ENCODE data around the gene KCNH8. TPM values are rescaled to one million over a fixed set of nuclear protein-coding genes. Genes with fewer than 3 reads are reported as not detected.

KCNH8 gene
- total RNA-seq, 2 experiments from 2014 or later: 0.44 to 0.59 TPM

- no TSS peak for BruUV-seq (replicated peaks)
These were observed 122.2 kb downstream of the KCNH8 start for GRCh38 chr3:19270481-19270880.

GRCh38 chr3:19272296-19272695 is 124.0 kb downstream of the KCNH8 start:
- BruUV-seq (replicated peaks): no TSS peak
- no peak overlapping the region for H3K4me3 ChIP-seq (ENCODE audit: low read depth, low read length, poor library complexity, severe bottlenecking)
- no peak overlapping the region for H3K4me2 ChIP-seq (ENCODE audit: low read length)
- intact Hi-C loops (cut with micrococcal nuclease; ENCODE audit: unreplicated experiment): no loop called here
- H3K79me2 ChIP-seq (ENCODE audit: insufficient read depth, low read depth, low read length): no peaks in the 10 kb centered on the region
- POLR2A ChIA-PET: no interaction called here
- no peaks in the 10 kb centered on the region for H3K4me1 ChIP-seq (ENCODE audit: insufficient read depth, low read length, poor library complexity, severe bottlenecking)
- H3K36me3 ChIP-seq (ENCODE audit: insufficient read depth, low read length): no peaks in the 10 kb centered on the region
- no peaks in the 10 kb centered on the region for H3K9me3 ChIP-seq (ENCODE audit: low read length)
- H2AFZ ChIP-seq (ENCODE audit: low read length): no peak overlapping the region
- H3K27ac ChIP-seq (ENCODE audit: low read depth, low read length, poor library complexity, severe bottlenecking): no peak overlapping the region
- H3K9me2 ChIP-seq (ENCODE audit: insufficient read depth, low read length): 0 out of 2 replicates have a peak, but pooled peaks cover 5% of the 10 kb centered on the region
- H4K20me1 ChIP-seq (ENCODE audit: insufficient read depth, low read length): no peaks in the 10 kb centered on the region
- TF ChIP-seq EZH2phosphoT487 (IDR thresholded peaks at IDR 0.05; ENCODE audit: borderline replicate concordance, low read depth, low read length) (no peak), CTCF (conservative IDR thresholded peaks at IDR 0.05; ENCODE audit: low read length) (no peak)
- CTCF ChIA-PET (ENCODE audit: unreplicated experiment): no interaction called here
- peak; percentile 7 for DNase-seq (ENCODE audit: low spot score)

More at GRCh38 chr3:19270481-19270880, 122.2 kb downstream of the KCNH8 start:
- no peak overlapping the region for H3K4me3 ChIP-seq (ENCODE audit: low read depth, low read length, poor library complexity, severe bottlenecking)
- no peaks in the 10 kb centered on the region for H3K79me2 ChIP-seq (ENCODE audit: insufficient read depth, low read depth, low read length)
- no peak overlapping the region for H2AFZ ChIP-seq (ENCODE audit: low read length)
- H3K9me2 ChIP-seq (ENCODE audit: insufficient read depth, low read length): no peaks in the 10 kb centered on the region
- no peaks in the 10 kb centered on the region for H3K4me1 ChIP-seq (ENCODE audit: insufficient read depth, low read length, poor library complexity, severe bottlenecking)
- no peaks in the 10 kb centered on the region for H3K36me3 ChIP-seq (ENCODE audit: insufficient read depth, low read length)
- no peaks in the 10 kb centered on the region for H4K20me1 ChIP-seq (ENCODE audit: insufficient read depth, low read length)
- TF ChIP-seq EZH2phosphoT487 (IDR thresholded peaks at IDR 0.05; ENCODE audit: borderline replicate concordance, low read depth, low read length) (no peak), CTCF (conservative IDR thresholded peaks at IDR 0.05; ENCODE audit: low read length) (no peak)
- intact Hi-C loops (cut with micrococcal nuclease; ENCODE audit: unreplicated experiment): no loop called here
- no peak for DNase-seq (ENCODE audit: low spot score)
- ChIA-PET CTCF (ENCODE audit: unreplicated experiment) (no interaction called here), POLR2A (no interaction called here)
- H3K4me2 ChIP-seq (ENCODE audit: low read length): no peak overlapping the region
- no peak overlapping the region for H3K27ac ChIP-seq (ENCODE audit: low read depth, low read length, poor library complexity, severe bottlenecking)
- H3K9me3 ChIP-seq (ENCODE audit: low read length): no peaks in the 10 kb centered on the region

GRCh38 chr3:19273091-19273490 is 124.8 kb downstream of the KCNH8 start:
- BruUV-seq (replicated peaks): no TSS peak
- H3K4me1 ChIP-seq (ENCODE audit: insufficient read depth, low read length, poor library complexity, severe bottlenecking): no peaks in the 10 kb centered on the region
- 0 out of 2 replicates have a peak, but pooled peaks cover 5% of the 10 kb centered on the region for H3K9me2 ChIP-seq (ENCODE audit: insufficient read depth, low read length)
- no peaks in the 10 kb centered on the region for H4K20me1 ChIP-seq (ENCODE audit: insufficient read depth, low read length)
- ChIA-PET POLR2A (no interaction called here), CTCF (ENCODE audit: unreplicated experiment) (no interaction called here)
- H3K36me3 ChIP-seq (ENCODE audit: insufficient read depth, low read length): no peaks in the 10 kb centered on the region
- no peak for DNase-seq (ENCODE audit: low spot score)
- no peaks in the 10 kb centered on the region for H3K9me3 ChIP-seq (ENCODE audit: low read length)
- intact Hi-C loops (cut with micrococcal nuclease; ENCODE audit: unreplicated experiment): no loop called here
- H3K27ac ChIP-seq (ENCODE audit: low read depth, low read length, poor library complexity, severe bottlenecking): no peak overlapping the region
- no peak overlapping the region for H2AFZ ChIP-seq (ENCODE audit: low read length)
- H3K4me2 ChIP-seq (ENCODE audit: low read length): no peak overlapping the region
- H3K79me2 ChIP-seq (ENCODE audit: insufficient read depth, low read depth, low read length): no peaks in the 10 kb centered on the region
- TF ChIP-seq CTCF (conservative IDR thresholded peaks at IDR 0.05; ENCODE audit: low read length): no peak
- H3K4me3 ChIP-seq (ENCODE audit: low read depth, low read length, poor library complexity, severe bottlenecking): no peak overlapping the region

Data from OCI-LY7 (cell line).